A549 (cell line): ENCODE results near the gene IGF1R.

Experiments used
- BHLHE40 ChIP-seq: IDR thresholded peaks from 2 replicates; pipeline ENCODE4 v1.6.1; 2012; ENCODE audit warnings: low read depth, low read length, inconsistent platforms
- HDAC2 ChIP-seq: fragments of 200-600 bp; sonication (generic); IDR thresholded peaks from 2 replicates; pipeline ENCODE4 v1.6.1; 2016
- NPAS2 ChIP-seq: fragments of 250-450 bp; sonication (Bioruptor Pico); IDR thresholded peaks from 2 replicates; pipeline ENCODE4 v1.8.0; 2022; ENCODE audit warnings: mild to moderate bottlenecking, moderate library complexity, borderline replicate concordance
- PBX3 ChIP-seq: IDR thresholded peaks from 2 replicates; pipeline ENCODE4 v1.6.1; 2012
- PHF8 ChIP-seq: fragments of 200-600 bp; sonication (generic); IDR thresholded peaks from 2 replicates; pipeline ENCODE4 v1.6.1; 2016; ENCODE audit warnings: low read depth, mild to moderate bottlenecking, antibody characterized with exemption, moderate library complexity, borderline replicate concordance
- POLR2A ChIP-seq: IDR thresholded peaks from 2 replicates; pipeline ENCODE4 v1.6.1; 2012; ENCODE audit warnings: mild to moderate bottlenecking, low read length
- RCOR1 ChIP-seq: fragments of 150-350 bp; IDR thresholded peaks from 2 replicates; pipeline ENCODE4 v1.6.1; 2014; ENCODE audit warnings: antibody characterized with exemption, low read length, low read depth
- RFX5 ChIP-seq: fragments of 450-650 bp; IDR thresholded peaks from 2 replicates; pipeline ENCODE4 v1.7.1; 2014; ENCODE audit warnings: antibody characterized with exemption, mild to moderate bottlenecking, moderate library complexity
- USF2 ChIP-seq: fragments of 450-650 bp; IDR thresholded peaks from 2 replicates; pipeline ENCODE4 v1.6.1; 2014; ENCODE audit warnings: antibody characterized with exemption
- TF ChIP-seq, protein P1 (sequence below): fragments of >200 bp; sonication (Bioruptor Twin); formaldehyde crosslinking; IDR thresholded peaks from 3 replicates; pipeline ENCODE4 v1.5.1; 2016
- TF ChIP-seq, protein P2 (sequence below): fragments of 150-350 bp; IDR thresholded peaks from 2 replicates; pipeline ENCODE4 v1.6.1; 2014; ENCODE audit warnings: low read depth, mild to moderate bottlenecking, low read length

GRCh38 chr15:98865397-98866339 is 217.3 kb downstream of the IGF1R start:
- TF ChIP-seq PBX3 (no peak), HDAC2 (no peak), POLR2A (peak; percentile 18), RFX5 (no peak), RCOR1 (no peak), PHF8 (no peak), USF2 (peak; percentile 99), BHLHE40 (no peak), NPAS2 (CRISPR knock-in tag) (peak; percentile 94)
- TF ChIP-seq, protein P1, sequence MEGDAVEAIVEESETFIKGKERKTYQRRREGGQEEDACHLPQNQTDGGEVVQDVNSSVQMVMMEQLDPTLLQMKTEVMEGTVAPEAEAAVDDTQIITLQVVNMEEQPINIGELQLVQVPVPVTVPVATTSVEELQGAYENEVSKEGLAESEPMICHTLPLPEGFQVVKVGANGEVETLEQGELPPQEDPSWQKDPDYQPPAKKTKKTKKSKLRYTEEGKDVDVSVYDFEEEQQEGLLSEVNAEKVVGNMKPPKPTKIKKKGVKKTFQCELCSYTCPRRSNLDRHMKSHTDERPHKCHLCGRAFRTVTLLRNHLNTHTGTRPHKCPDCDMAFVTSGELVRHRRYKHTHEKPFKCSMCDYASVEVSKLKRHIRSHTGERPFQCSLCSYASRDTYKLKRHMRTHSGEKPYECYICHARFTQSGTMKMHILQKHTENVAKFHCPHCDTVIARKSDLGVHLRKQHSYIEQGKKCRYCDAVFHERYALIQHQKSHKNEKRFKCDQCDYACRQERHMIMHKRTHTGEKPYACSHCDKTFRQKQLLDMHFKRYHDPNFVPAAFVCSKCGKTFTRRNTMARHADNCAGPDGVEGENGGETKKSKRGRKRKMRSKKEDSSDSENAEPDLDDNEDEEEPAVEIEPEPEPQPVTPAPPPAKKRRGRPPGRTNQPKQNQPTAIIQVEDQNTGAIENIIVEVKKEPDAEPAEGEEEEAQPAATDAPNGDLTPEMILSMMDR, result no peak
- TF ChIP-seq, protein P2, sequence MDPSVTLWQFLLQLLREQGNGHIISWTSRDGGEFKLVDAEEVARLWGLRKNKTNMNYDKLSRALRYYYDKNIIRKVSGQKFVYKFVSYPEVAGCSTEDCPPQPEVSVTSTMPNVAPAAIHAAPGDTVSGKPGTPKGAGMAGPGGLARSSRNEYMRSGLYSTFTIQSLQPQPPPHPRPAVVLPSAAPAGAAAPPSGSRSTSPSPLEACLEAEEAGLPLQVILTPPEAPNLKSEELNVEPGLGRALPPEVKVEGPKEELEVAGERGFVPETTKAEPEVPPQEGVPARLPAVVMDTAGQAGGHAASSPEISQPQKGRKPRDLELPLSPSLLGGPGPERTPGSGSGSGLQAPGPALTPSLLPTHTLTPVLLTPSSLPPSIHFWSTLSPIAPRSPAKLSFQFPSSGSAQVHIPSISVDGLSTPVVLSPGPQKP, result no peak
